Erythroblast (primary cell): ENCODE results near the gene UCP1.

ENCODE experiments used
- GATA1 ChIP-seq: IDR thresholded peaks from 2 replicates; pipeline ENCODE4 v1.6.1; 2011; ENCODE audit warnings: low read depth, mild to moderate bottlenecking, control low read depth, low read length, moderate library complexity
- POLR2A ChIP-seq: IDR thresholded peaks from 2 replicates; pipeline ENCODE4 v1.6.1; 2011; ENCODE audit warnings: mild to moderate bottlenecking, low read length

GRCh38 chr4:140533951-140534480, 34.7 kb downstream of the UCP1 start:
- TF ChIP-seq POLR2A (no peak), GATA1 (no peak)
